DOHH2 (cell line): Measurements from ENCODE around the gene LAMA5.

Experiments
- EZH2phosphoT487 ChIP-seq: fragments of 200-600 bp; sonication (generic); IDR thresholded peaks from 2 replicates; pipeline ENCODE4 v1.6.1; 2017; ENCODE audit warnings: borderline replicate concordance, mild to moderate bottlenecking, antibody characterized with exemption, low read length, moderate library complexity, mixed read lengths
- TF ChIP-seq, protein P1 (sequence below): fragments of 200-600 bp; sonication (generic); IDR thresholded peaks from one replicate; pipeline ENCODE4 v1.5.1; 2014; ENCODE audit warnings: antibody characterized with exemption, mild to moderate bottlenecking, low read depth, low read length; ENCODE audit not compliant: poor library complexity, severe bottlenecking

DNA sequence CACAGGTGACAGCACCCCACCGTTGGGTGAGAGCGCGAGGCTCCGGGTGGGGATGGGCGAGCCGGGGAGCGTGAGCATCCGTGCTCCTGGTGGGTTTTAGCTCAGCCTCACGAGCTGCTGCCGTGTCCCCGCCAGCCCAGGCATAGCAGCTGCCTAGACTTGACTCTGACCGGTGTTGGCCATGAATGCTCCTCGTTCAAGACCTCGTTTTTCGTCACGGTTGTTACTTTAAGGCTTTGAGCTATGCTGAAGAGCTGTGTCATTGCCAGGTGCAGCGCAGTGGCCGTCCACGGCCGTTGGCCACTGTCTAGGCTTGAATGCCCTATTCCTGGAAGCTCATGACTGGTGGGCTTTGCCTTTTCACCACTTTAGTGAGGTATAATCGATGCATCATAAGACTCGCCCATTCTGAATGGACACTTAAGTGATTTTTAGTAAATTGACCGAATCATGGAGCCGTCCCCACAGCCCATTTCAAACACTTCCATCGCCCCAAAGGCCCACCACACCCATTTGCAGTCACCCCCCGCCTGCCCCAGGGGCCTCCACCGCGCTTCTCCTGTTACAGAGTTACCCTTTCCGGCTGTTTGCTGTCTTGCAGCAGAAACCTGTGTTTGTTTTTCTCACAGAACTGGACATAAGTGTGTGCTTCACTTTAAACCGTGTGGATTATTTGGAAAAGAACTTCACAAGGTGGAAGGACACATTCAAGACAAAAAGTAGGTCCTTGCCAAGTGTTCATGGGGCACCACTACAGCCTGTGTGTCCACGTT lies 85.8 kb downstream of the LAMA5 start:
- TF ChIP-seq, protein P1, sequence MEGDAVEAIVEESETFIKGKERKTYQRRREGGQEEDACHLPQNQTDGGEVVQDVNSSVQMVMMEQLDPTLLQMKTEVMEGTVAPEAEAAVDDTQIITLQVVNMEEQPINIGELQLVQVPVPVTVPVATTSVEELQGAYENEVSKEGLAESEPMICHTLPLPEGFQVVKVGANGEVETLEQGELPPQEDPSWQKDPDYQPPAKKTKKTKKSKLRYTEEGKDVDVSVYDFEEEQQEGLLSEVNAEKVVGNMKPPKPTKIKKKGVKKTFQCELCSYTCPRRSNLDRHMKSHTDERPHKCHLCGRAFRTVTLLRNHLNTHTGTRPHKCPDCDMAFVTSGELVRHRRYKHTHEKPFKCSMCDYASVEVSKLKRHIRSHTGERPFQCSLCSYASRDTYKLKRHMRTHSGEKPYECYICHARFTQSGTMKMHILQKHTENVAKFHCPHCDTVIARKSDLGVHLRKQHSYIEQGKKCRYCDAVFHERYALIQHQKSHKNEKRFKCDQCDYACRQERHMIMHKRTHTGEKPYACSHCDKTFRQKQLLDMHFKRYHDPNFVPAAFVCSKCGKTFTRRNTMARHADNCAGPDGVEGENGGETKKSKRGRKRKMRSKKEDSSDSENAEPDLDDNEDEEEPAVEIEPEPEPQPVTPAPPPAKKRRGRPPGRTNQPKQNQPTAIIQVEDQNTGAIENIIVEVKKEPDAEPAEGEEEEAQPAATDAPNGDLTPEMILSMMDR: no peak
- TF ChIP-seq EZH2phosphoT487: no peak
